Astrocyte of the cerebellum (primary cell): Measurements from ENCODE around the gene RAB33A.
A peak's percentile ranks its signal among the peaks of the same experiment; 100 is the strongest.
"Not testable (repeated sequence)": the region's sequence is repeated elsewhere in the genome, so short reads cannot be mapped to it uniquely, and the experiment has no call there.

Experiments
- DNase-seq: peaks from one replicate; pipeline ENCODE4 v3.0.0-alpha.2; 2011; ENCODE audit warnings: low read depth
- H3K4me3 ChIP-seq: 2 replicates; pipeline ENCODE4 v1.5.1; 2011; ENCODE audit warnings: mild to moderate bottlenecking, low read depth, low read length, moderate library complexity
- CTCF ChIP-seq: IDR thresholded peaks from 2 replicates; pipeline ENCODE4 v1.5.1; 2012; ENCODE audit warnings: low read length, low read depth, moderate library complexity, mild to moderate bottlenecking; ENCODE audit errors: missing control alignments
- in situ Hi-C: cut with HindIII; loops from 2 replicates; pipeline ENCODE4 v1.10.0; 2017; ENCODE audit warnings: low sequenced_read_pairs

RAB33A gene

DNA sequence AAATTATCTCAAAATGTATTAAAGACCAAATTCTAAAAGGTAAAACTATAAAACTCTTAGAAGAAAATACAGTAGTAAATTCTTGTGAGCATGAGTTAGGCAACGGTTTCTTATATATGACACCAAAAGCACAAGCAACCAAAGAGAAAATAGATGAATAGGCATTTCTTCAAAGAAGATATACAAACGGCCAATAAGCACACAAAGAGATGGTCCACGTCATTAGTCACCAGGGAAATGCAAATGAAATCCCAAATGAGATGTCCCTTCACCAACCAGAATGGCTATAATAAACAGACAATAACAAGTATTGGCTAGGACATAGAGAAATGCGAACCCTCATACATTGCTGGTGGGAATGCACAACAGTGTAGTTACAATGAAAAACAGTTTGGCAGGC is 44.6 kb downstream of the RAB33A start:
- in situ Hi-C loops, result no loop called here
- DNase-seq, result no peak
- no peak overlapping the region for H3K4me3 ChIP-seq
- TF ChIP-seq CTCF, result no peak

DNA sequence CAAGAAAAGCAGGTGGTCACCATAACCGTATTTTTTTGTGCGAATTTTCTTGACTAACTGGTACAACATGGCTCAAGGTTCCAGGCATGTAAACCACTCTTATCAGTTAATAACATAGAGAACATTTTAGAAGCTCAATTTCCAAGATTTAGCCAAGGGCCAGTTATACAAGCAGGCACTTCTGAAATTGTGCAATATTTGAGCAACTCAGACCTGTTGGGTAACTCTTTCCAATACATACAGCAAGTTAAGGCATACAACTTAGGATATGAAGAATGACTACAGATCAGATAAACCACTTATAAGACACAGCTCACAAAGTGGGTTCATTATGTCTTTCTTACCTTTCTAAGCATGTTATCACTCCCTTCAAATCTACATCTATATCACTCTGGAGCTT is 53.0 kb downstream of the RAB33A start:
- TF ChIP-seq CTCF, result no peak
- in situ Hi-C loops, result no loop called here
- no peak for DNase-seq

DNA sequence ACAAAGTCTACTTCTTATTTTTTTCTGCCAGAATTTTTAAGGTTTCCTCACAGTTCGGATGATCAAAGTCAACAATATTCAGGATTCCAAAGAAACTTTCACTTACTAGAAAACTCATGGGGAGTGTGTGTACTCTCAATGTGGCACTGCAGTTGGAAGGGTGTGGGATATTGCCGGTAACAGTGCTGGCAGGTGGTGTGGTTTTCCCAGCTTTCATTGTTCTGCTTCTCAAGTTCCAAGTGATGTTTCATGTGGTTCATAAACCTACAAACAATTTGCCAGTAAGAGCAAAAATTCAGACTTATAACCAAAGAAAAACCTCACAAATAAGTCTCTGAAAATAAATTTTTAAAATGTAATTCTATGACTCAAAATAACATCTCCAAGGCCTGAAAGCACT is 57.1 kb downstream of the RAB33A start:
- TF ChIP-seq CTCF, result no peak
- DNase-seq, result peak; percentile 5
- in situ Hi-C loops, result no loop called here
- no peak overlapping the region for H3K4me3 ChIP-seq

More for the DNA sequence above, 53.0 kb downstream of the RAB33A start:
- H3K4me3 ChIP-seq, result no peak overlapping the region

DNA sequence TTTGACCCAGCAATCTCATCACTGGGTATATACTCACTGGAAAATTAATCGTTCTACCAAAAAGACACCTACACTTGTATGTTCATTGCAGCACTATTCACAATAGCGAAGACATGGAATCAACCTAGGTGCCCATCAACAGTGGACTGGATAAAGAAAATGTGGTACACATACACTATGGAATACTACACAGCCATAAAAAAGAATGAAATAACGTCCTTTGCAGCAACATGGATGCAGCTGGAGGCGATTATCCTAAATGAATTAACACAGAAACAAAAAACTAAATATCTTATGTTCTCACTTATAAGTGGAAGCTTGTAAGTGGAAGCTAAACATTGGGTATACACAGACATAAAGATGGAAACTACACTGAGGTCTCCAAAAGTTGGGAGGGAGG is 59.4 kb downstream of the RAB33A start:
- H3K4me3 ChIP-seq, in situ Hi-C loops: not testable (repeated sequence)

More for the DNA sequence above, 59.4 kb downstream of the RAB33A start:
- not testable (repeated sequence) for DNase-seq
